Frontal cortex (tissue), 4 donors: Measurements from ENCODE around the gene CFAP210. TPM values are rescaled to one million over a fixed set of nuclear protein-coding genes. Genes with fewer than 3 reads are reported as not detected.

ENCODE experiments used
- DNase-seq, 2 donors: peaks; one replicate each; pipeline ENCODE4 v3.0.0; 2012; ENCODE audit warnings: low spot score in 2 of 2
- FAIRE-seq: peaks from 2 replicates; lab custom pipeline; 2012; peaks lifted over from hg19 to GRCh38; lab: Jason Lieb, UNC
- total RNA-seq: library from RNA; depleted of rRNA; stranded (reverse); fragments of >200 nt; gene quantifications from one replicate; pipeline ENCODE4 v1.2.3, GENCODE V29; 2014
- donor health status: control.
- donor health status: control.
- donor health status: control.

Gene CFAP210
- total RNA-seq, 1 donor from 2014 or later: 5.3 TPM

DNA sequence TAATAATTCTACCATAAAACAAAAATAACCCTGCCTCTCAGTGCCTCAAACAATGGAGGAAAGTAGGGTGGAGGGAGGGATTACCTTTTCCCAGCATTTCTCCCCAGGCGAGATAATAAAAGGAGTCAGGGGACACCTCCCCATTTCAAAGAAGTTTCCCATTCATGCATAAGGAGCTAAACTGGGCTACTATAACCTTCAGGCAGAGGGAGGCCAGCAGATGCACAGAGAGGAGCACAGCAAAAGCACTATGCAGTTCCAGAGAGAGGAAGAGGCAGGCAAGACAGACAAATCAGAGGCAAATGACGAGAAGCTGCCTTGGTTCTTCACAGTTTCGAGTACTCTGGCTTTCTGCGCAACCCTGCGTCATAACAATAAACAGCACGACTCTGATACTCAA, 17.4 kb downstream of the CFAP210 start:
- FAIRE-seq: no peak
- DNase-seq: no peak

DNA sequence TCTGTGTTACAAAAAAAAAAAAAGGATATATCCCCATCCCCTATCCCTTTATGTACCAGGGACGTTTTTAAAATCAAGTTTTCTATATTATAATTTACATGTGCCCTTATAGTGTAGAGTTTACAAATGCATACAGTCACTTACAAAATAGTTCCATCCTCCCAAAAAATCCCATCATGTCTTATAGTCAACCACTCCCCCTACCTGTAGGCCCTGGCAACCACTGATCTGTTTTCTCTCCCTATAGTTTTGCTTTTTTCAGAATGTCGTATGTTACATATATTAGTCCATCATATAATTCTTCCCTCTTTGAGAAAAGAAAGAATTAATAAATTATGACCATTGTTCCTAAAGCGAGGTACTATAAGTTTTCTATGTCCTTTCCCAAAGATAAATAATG, 17.8 kb downstream of the CFAP210 start:
- DNase-seq (no peak), FAIRE-seq (no peak)

DNA sequence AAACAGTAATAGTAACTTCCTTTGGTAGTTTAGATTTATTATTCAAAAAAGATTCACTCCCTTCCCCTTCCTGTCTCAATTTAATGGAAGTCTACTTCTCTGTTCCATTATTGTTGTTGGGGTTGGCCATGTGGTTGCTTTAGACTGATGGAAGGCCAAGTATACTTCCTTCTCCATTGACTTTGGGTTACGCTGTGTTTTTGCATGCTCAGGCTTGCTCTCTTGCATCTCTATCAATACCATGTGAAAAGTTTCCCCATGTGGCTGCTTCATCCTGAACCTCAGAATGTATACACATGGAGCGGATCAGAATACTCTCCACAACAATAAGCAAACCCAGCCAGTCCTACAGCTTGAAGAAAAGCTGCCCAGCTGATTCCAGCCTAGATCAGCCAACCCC, 20.3 kb downstream of the CFAP210 start:
- FAIRE-seq: no peak

GRCh38 chr2:169673106-169673505, 21.1 kb downstream of the CFAP210 start:
- no peak for FAIRE-seq
- no peak for DNase-seq

More for the DNA sequence above, 20.3 kb downstream of the CFAP210 start:
- no peak for DNase-seq

- DNase-seq (no peak), FAIRE-seq (no peak)
These were observed 21.8 kb downstream of the CFAP210 start for GRCh38 chr2:169672406-169672805.

DNA sequence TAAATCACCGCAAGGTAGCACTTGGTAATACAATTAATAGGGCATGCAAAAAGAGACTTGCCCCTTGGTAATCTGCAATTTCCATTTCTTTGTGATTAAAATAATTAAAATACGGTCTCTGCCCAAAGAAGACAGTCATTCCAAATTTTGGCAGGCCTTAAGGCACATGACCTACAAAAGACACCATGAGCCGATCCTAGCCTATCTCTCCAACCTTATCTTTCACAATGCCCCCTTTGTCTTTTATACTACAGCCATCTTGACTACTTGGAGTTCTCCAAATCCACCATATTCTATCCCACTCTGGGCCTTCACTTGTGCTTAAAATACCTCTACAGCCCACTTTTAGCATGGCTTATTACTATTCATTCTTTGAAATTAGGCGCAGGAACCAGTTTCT, 23.3 kb downstream of the CFAP210 start:
- DNase-seq (no peak), FAIRE-seq (no peak)

- FAIRE-seq (no peak), DNase-seq (no peak)
These were observed 24.0 kb downstream of the CFAP210 start for GRCh38 chr2:169670215-169670651.

- DNase-seq (no peak), FAIRE-seq (no peak)
These were observed 26.6 kb downstream of the CFAP210 start for GRCh38 chr2:169667583-169667982.

GRCh38 chr2:169664978-169665930, 29.0 kb downstream of the CFAP210 start:
- DNase-seq (no peak), FAIRE-seq (no peak)

DNA sequence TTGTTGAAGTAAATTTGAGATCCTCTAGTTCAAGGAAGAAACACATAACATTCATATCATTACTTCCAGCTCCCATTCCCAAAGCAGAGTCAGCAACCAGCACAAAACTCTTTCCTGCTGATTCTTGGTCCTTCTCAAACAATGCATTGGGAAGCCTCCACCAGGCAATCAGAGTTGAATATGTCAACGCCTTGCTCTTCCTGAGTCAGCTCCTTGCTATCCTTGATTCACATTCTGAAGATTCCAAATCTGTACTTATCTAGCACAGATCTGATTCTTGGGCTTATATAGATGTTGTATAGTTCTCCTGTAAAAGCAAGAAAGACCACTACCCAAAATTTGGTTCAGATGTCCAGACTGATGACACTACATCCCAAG, 29.6 kb downstream of the CFAP210 start:
- DNase-seq (no peak), FAIRE-seq (no peak)

DNA sequence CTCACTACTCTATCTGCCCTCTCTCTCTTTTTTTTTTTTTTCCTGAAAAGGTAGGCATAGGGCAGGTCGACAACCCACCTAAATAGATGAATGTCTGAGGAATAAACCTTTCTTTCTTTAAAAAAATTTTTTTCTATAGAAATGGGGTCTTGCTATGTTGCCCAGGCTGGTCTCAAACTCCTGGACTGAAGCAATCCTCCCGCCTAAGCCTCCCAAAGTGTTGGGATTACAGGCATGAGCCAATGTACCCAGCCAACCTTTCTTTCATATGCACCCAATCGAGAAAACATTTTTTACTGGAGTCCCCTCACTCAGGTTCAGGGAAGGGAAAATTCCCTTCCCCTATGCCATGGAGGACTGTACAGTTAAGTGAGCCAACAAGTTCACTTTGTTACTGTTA, 31.0 kb downstream of the CFAP210 start:
- FAIRE-seq (no peak), DNase-seq (no peak)

GRCh38 chr2:169662744-169663143, 31.5 kb downstream of the CFAP210 start:
- DNase-seq (no peak), FAIRE-seq (no peak)

GRCh38 chr2:169661265-169661664, 32.9 kb downstream of the CFAP210 start:
- no peak for DNase-seq
- no peak for FAIRE-seq

- FAIRE-seq: no peak
- DNase-seq: no peak
These were observed 34.9 kb downstream of the CFAP210 start for GRCh38 chr2:169659320-169659719.

- no peak for FAIRE-seq
- DNase-seq: no peak
These were observed 35.3 kb downstream of the CFAP210 start for GRCh38 chr2:169658877-169659276.

GRCh38 chr2:169656164-169656563, 38.0 kb downstream of the CFAP210 start:
- FAIRE-seq (no peak), DNase-seq (no peak)

DNA sequence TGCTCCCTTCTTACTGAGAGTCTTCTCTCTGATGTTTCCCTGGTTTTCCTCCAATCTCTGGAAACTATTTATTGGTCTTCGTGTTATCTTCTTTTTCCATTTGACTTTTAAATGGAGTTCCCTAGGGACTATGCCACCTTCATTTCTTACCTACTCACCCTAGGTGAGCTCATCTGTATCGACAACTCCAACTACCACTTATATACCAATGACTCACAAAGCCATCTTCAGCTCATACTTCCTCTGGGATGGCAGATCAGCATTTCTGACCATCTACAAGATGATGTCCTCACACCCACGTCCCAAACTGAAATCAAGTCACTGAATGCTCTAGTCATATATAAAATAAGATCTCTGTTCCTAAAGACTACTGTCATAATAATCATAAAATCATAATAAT, 40.6 kb downstream of the CFAP210 start:
- DNase-seq: no peak
- no peak for FAIRE-seq

DNA sequence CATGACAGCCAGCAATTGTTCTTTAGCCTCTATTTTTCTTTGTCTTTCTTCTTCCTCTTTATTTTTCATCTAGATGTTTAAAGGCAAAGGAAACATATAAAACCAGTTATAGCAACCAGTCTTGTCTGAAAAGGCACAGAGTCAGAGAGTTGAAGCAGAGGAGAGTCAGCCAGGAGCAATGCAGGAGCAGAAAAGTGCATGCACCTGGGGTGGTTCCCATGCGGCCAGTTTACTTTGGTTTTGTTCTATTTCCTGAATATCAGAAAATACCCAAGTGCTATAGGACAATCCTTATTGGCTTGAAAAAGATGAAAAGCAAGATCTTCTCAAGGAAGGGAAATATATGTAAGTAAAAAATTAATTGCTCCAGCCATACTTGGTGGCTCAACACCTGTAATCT, 44.9 kb downstream of the CFAP210 start:
- FAIRE-seq: no peak

GRCh38 chr2:169647496-169647895, 46.7 kb downstream of the CFAP210 start:
- FAIRE-seq: peak; percentile 63
- no peak for DNase-seq

More for the DNA sequence above, 44.9 kb downstream of the CFAP210 start:
- DNase-seq: no peak

- no peak for FAIRE-seq
- DNase-seq: no peak
These were observed 50.0 kb downstream of the CFAP210 start for GRCh38 chr2:169644173-169644572.

DNA sequence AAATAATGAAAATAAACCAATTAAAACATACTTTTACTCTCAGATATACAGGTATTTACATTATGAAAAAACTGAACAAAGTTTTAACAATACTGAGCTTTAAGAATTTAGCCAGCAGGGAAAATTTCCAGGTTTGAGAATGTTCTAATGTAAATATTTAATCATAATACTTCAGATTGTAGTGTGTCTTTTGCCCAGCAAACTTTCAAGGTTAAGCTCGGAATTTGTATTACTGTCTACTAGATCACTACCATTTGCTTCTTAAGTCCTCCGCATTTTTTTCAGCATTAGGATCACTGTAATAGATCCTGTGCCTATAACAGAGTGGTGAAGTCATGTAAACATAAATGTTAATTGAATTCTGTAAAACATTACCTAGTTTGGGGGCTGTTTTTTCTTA, 52.7 kb downstream of the CFAP210 start:
- FAIRE-seq: no peak
- no peak for DNase-seq

DNA sequence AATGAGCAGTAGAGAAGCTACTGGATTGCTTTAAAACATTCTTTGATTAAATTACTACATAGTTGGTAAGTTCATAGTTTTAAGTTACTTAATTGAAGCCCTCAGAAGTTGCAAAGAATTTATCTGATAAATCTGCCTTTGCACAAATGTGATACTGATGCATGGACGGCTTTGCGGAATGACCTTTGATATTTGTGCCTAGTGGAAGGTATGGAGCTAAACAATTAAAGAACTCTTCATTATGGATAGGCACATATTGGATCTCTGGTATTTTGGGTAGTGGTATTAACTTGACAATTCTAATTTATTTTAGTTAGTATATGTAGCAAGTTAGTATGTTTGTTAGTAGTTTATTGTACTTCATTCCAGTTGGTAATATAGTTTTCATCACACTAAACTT, 54.1 kb downstream of the CFAP210 start:
- FAIRE-seq (no peak), DNase-seq (no peak)
